ENCODE data around the gene SLC43A1. TPM values are rescaled to one million over a fixed set of nuclear protein-coding genes. Genes with fewer than 3 reads are reported as not detected.
A peak's percentile ranks its signal among the peaks of the same experiment; 100 is the strongest.

SLC43A1 gene
- total and polyA plus RNA-seq, 4 donors, result 85.6 to 171 (median 107) TPM

GRCh38 chr11:57475191-57475590 lies 40.3 kb downstream of the SLC43A1 start:
- Histone ChIP-seq H3K36me3 (ENCODE audit: control insufficient read depth in 4 of 4, insufficient read depth in 3 of 4, low read depth in 1 of 4, low read length in 3 of 4) (no peaks in the 10 kb centered on the region), H3K27me3 (ENCODE audit: control insufficient read depth in 4 of 4, insufficient read depth in 4 of 4, low read length in 3 of 4) (no peaks in the 10 kb centered on the region)

GRCh38 chr11:57474803-57475115 lies 40.7 kb downstream of the SLC43A1 start:
- peak; percentile 44 for TF ChIP-seq REST (IDR thresholded peaks at IDR 0.05)
- TF ChIP-seq HNF4A (conservative IDR thresholded peaks at IDR 0.05), result no peak
- Histone ChIP-seq H3K27ac (ENCODE audit: low read depth in 1 of 2, low read length in 2 of 2) (no peak overlapping the region), H3K4me1 (ENCODE audit: control insufficient read depth in 4 of 4, insufficient read depth in 4 of 4, low read length in 3 of 4) (peaks cover 8 to 52% (median 31%) of the 10 kb centered on the region in 4 donors), H3K27me3 (ENCODE audit: control insufficient read depth in 4 of 4, insufficient read depth in 4 of 4, low read length in 3 of 4) (no peaks in the 10 kb centered on the region), H3K4me3 (ENCODE audit: low read depth in 1 of 3, low read length in 3 of 3) (no peak overlapping the region), H3K9me3 (ENCODE audit: control insufficient read depth in 4 of 4, low read length in 3 of 4) (no peaks in the 10 kb centered on the region), H3K36me3 (ENCODE audit: control insufficient read depth in 4 of 4, insufficient read depth in 3 of 4, low read depth in 1 of 4, low read length in 3 of 4) (no peaks in the 10 kb centered on the region), H3K9ac (ENCODE audit: low read depth in 1 of 2, low read length in 2 of 2) (no peak overlapping the region)
- WGBS, result 86% methylated on average over 5 of the region's 5 CpGs
- no peak for DNase-seq (ENCODE audit: low spot score)

More at GRCh38 chr11:57475191-57475590, 40.3 kb downstream of the SLC43A1 start:
- Histone ChIP-seq H3K9ac (ENCODE audit: low read depth in 1 of 2, low read length in 2 of 2) (no peak overlapping the region), H3K27ac (ENCODE audit: low read depth in 1 of 2, low read length in 2 of 2) (no peak overlapping the region), H3K4me1 (ENCODE audit: control insufficient read depth in 4 of 4, insufficient read depth in 4 of 4, low read length in 3 of 4) (peaks cover 8 to 55% (median 32%) of the 10 kb centered on the region in 4 donors), H3K9me3 (ENCODE audit: control insufficient read depth in 4 of 4, low read length in 3 of 4) (no peaks in the 10 kb centered on the region), H3K4me3 (ENCODE audit: low read depth in 1 of 3, low read length in 3 of 3) (no peak overlapping the region)
- DNase-seq (ENCODE audit: low spot score), result no peak
- 67% methylated on average over 1 of the region's 1 CpG for WGBS
- TF ChIP-seq MAX (IDR thresholded peaks at IDR 0.05), result no peak
- no peak for TF ChIP-seq JUND (IDR thresholded peaks at IDR 0.05)
- no peak for TF ChIP-seq REST (IDR thresholded peaks at IDR 0.05)
- TF ChIP-seq TAF1 (conservative IDR thresholded peaks at IDR 0.05), result no peak
- TF ChIP-seq RXRA (IDR thresholded peaks at IDR 0.05), result no peak
- TF ChIP-seq EGR1 (IDR thresholded peaks at IDR 0.05; ENCODE audit: low read depth in 2 of 2), result no peak
- TF ChIP-seq NR2F2 (IDR thresholded peaks at IDR 0.05), result no peak

- H3K4me3 ChIP-seq (ENCODE audit: low read depth in 1 of 3, low read length in 3 of 3), result no peak overlapping the region
- no peak for DNase-seq (ENCODE audit: low spot score)
- H3K9me3 ChIP-seq (ENCODE audit: control insufficient read depth in 4 of 4, low read length in 3 of 4), result no peaks in the 10 kb centered on the region
- 65% methylated on average over 9 of the region's 9 CpGs for WGBS
- H3K27ac ChIP-seq (ENCODE audit: low read depth in 1 of 2, low read length in 2 of 2), result no peak overlapping the region
- H3K9ac ChIP-seq (ENCODE audit: low read depth in 1 of 2, low read length in 2 of 2), result no peak overlapping the region
- H3K27me3 ChIP-seq (ENCODE audit: control insufficient read depth in 4 of 4, insufficient read depth in 4 of 4, low read length in 3 of 4), result no peaks in the 10 kb centered on the region
- H3K36me3 ChIP-seq (ENCODE audit: control insufficient read depth in 4 of 4, insufficient read depth in 3 of 4, low read depth in 1 of 4, low read length in 3 of 4), result peaks cover 0 to 2% (median 0%) of the 10 kb centered on the region in 4 donors
- peaks cover 8 to 46% (median 27%) of the 10 kb centered on the region in 4 donors for H3K4me1 ChIP-seq (ENCODE audit: control insufficient read depth in 4 of 4, insufficient read depth in 4 of 4, low read length in 3 of 4)
- TF ChIP-seq MAX (IDR thresholded peaks at IDR 0.05) (no peak), JUND (IDR thresholded peaks at IDR 0.05) (no peak), REST (IDR thresholded peaks at IDR 0.05) (no peak), NR2F2 (IDR thresholded peaks at IDR 0.05) (no peak), TAF1 (conservative IDR thresholded peaks at IDR 0.05) (no peak), GABPA (IDR thresholded peaks at IDR 0.05 in 1 of 2, conservative IDR thresholded peaks at IDR 0.05 in 1 of 2) (no peak), FOXA1 (IDR thresholded peaks at IDR 0.05) (no peak), RXRA (IDR thresholded peaks at IDR 0.05) (no peak), HNF4G (IDR thresholded peaks at IDR 0.05) (no peak), RAD21 (IDR thresholded peaks at IDR 0.05) (no peak), YY1 (IDR thresholded peaks at IDR 0.05) (no peak), ATF3 (IDR thresholded peaks at IDR 0.05) (no peak)
Observed at GRCh38 chr11:57474017-57474802, 41.3 kb downstream of the SLC43A1 start.

All from liver (tissue), 9 donors.